ENCODE measurements around the gene ZG16B.

The ZG16B gene

DNA sequence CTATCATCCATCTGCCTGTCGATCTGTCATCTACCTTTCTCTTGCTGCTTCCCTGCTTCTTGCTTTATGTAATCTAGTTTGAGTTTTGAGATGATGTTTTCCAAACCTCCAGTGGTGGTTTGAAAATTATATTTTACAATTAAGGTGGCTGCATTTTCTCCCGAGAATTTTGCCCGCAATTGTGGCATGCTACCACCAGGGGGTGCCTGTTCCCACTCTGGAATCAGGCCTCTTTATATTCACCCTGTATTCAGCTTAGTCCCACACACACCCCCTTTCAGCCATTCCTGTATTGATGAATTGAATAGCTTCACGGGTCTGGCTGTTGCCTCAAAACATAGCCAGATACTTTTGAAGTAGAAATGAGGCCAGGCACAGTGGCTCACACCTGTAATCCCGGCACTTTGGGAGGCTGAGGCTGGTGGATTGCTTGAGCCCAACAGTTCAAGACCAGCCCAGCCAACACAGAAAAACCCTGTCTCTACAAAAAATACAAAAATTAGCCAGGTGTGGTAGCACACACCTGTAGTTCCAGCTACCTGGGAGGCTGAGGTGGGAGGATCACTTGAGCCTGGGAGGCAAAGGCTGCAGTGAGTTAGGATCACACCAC, 24.7 kb downstream of the ZG16B start:
- POLR2A ChIA-PET = interaction anchor here (0.6 to 1.6 kb wide), 2 partner anchors 13 to 1983 kb away, joined by 3 to 4 read pairs; no protein-coding TSS in a partner anchor
- Histone ChIP-seq H3K4me3 (ENCODE audit: low read depth, low read length) (no peak overlapping the region), H3K9me3 (ENCODE audit: control insufficient read depth, insufficient read depth, low read depth, low read length) (no peaks in the 10 kb centered on the region), H3K36me3 (ENCODE audit: control insufficient read depth in 2 of 2, insufficient read depth in 1 of 2, low read length in 2 of 2) (no peaks in the 10 kb centered on the region), H3K27ac (ENCODE audit: extremely low read depth, low read depth, low read length) (no peak overlapping the region), H3K4me1 (ENCODE audit: control insufficient read depth, insufficient read depth, low read length) (no peaks in the 10 kb centered on the region)
- TF ChIP-seq ZNF48 (tag by site-specific recombination; IDR thresholded peaks at IDR 0.05) = no peak
- TF ChIP-seq ZNF423 (tag by site-specific recombination; IDR thresholded peaks at IDR 0.05) = no peak
- no peak for TF ChIP-seq ZBTB17 (tag by site-specific recombination; IDR thresholded peaks at IDR 0.05)
- TF ChIP-seq ZNF214 (tag by site-specific recombination; IDR thresholded peaks at IDR 0.05; ENCODE audit: borderline replicate concordance) = no peak
- no peak for TF ChIP-seq ZNF174 (tag by site-specific recombination; IDR thresholded peaks at IDR 0.05)
- no peak for TF ChIP-seq ZNF311 (tag by site-specific recombination; IDR thresholded peaks at IDR 0.05; ENCODE audit: borderline replicate concordance)
- TF ChIP-seq, protein P1, sequence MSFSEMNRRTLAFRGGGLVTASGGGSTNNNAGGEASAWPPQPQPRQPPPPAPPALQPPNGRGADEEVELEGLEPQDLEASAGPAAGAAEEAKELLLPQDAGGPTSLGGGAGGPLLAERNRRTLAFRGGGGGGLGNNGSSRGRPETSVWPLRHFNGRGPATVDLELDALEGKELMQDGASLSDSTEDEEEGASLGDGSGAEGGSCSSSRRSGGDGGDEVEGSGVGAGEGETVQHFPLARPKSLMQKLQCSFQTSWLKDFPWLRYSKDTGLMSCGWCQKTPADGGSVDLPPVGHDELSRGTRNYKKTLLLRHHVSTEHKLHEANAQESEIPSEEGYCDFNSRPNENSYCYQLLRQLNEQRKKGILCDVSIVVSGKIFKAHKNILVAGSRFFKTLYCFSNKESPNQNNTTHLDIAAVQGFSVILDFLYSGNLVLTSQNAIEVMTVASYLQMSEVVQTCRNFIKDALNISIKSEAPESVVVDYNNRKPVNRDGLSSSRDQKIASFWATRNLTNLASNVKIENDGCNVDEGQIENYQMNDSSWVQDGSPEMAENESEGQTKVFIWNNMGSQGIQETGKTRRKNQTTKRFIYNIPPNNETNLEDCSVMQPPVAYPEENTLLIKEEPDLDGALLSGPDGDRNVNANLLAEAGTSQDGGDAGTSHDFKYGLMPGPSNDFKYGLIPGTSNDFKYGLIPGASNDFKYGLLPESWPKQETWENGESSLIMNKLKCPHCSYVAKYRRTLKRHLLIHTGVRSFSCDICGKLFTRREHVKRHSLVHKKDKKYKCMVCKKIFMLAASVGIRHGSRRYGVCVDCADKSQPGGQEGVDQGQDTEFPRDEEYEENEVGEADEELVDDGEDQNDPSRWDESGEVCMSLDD (tag by site-specific recombination; IDR thresholded peaks at IDR 0.05) = no peak
- no peak for TF ChIP-seq ZEB2 (tag by site-specific recombination; IDR thresholded peaks at IDR 0.05)
- TF ChIP-seq, protein P2, sequence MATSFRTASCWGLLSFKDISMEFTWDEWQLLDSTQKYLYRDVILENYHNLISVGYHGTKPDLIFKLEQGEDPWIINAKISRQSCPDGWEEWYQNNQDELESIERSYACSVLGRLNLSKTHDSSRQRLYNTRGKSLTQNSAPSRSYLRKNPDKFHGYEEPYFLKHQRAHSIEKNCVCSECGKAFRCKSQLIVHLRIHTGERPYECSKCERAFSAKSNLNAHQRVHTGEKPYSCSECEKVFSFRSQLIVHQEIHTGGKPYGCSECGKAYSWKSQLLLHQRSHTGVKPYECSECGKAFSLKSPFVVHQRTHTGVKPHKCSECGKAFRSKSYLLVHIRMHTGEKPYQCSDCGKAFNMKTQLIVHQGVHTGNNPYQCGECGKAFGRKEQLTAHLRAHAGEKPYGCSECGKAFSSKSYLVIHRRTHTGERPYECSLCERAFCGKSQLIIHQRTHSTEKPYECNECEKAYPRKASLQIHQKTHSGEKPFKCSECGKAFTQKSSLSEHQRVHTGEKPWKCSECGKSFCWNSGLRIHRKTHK (tag by site-specific recombination; IDR thresholded peaks at IDR 0.05) = no peak
- TF ChIP-seq, protein P3, sequence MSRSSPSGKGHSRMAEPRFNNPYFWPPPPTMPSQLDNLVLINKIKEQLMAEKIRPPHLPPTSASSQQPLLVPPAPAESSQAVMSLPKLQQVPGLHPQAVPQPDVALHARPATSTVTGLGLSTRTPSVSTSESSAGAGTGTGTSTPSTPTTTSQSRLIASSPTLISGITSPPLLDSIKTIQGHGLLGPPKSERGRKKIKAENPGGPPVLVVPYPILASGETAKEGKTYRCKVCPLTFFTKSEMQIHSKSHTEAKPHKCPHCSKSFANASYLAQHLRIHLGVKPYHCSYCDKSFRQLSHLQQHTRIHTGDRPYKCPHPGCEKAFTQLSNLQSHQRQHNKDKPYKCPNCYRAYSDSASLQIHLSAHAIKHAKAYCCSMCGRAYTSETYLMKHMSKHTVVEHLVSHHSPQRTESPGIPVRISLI (tag by site-specific recombination; IDR thresholded peaks at IDR 0.05) = no peak
- TF ChIP-seq ZNF24 (tag by site-specific recombination; IDR thresholded peaks at IDR 0.05) = no peak
- TF ChIP-seq, protein P4, sequence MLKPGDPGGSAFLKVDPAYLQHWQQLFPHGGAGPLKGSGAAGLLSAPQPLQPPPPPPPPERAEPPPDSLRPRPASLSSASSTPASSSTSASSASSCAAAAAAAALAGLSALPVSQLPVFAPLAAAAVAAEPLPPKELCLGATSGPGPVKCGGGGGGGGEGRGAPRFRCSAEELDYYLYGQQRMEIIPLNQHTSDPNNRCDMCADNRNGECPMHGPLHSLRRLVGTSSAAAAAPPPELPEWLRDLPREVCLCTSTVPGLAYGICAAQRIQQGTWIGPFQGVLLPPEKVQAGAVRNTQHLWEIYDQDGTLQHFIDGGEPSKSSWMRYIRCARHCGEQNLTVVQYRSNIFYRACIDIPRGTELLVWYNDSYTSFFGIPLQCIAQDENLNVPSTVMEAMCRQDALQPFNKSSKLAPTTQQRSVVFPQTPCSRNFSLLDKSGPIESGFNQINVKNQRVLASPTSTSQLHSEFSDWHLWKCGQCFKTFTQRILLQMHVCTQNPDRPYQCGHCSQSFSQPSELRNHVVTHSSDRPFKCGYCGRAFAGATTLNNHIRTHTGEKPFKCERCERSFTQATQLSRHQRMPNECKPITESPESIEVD (tag by site-specific recombination; IDR thresholded peaks at IDR 0.05) = no peak
- no peak for TF ChIP-seq ZNF776 (tag by site-specific recombination; IDR thresholded peaks at IDR 0.05; ENCODE audit: borderline replicate concordance)
- no peak for TF ChIP-seq KLF8 (tag by site-specific recombination; IDR thresholded peaks at IDR 0.05)
- CTCF ChIA-PET = interaction anchor here (0.6 to 2.8 kb wide), 12 partner anchors 9 to 1281 kb away, joined by 3 to 17 read pairs (median 4); partner anchors contain the start of gene FLYWCH2

DNA sequence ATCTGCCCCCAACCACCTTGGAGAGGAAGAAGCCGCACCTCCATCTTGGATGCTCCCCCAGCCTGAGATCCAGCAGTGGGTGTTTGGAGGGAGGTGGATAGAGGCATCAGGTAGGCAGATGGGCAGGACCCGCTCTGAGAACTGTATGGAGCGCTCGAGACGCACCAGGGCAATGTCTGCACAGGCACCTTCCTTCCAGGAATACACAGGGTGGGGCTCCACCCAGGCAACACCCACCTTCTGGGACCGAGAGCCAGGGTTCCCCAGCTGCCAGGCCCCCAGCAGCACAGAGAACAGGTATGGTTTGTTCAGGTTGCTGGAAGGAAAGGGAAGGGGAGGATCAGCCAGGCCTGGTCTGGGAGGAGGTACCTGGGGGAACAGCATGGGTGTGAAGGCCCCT, 25.4 kb downstream of the ZG16B start:
- H3K36me3 ChIP-seq (ENCODE audit: control insufficient read depth in 2 of 2, insufficient read depth in 1 of 2, low read length in 2 of 2) = no peaks in the 10 kb centered on the region
- H3K4me1 ChIP-seq (ENCODE audit: control insufficient read depth, insufficient read depth, low read length) = no peaks in the 10 kb centered on the region
- POLR2A ChIA-PET = interaction anchor here (1.6 kb wide), 1 partner anchor 13 kb away, joined by 4 read pairs; no protein-coding TSS in a partner anchor
- CTCF ChIA-PET = interaction anchor here (2.8 kb wide), 1 partner anchor 71 kb away, joined by 8 read pairs; no protein-coding TSS in a partner anchor
- H3K27ac ChIP-seq (ENCODE audit: extremely low read depth, low read depth, low read length) = no peak overlapping the region
- no peak overlapping the region for H3K4me3 ChIP-seq (ENCODE audit: low read depth, low read length)
- no peaks in the 10 kb centered on the region for H3K9me3 ChIP-seq (ENCODE audit: control insufficient read depth, insufficient read depth, low read depth, low read length)
- TF ChIP-seq ZNF624 (tag by site-specific recombination; IDR thresholded peaks at IDR 0.05) = no peak
- TF ChIP-seq, protein P5, sequence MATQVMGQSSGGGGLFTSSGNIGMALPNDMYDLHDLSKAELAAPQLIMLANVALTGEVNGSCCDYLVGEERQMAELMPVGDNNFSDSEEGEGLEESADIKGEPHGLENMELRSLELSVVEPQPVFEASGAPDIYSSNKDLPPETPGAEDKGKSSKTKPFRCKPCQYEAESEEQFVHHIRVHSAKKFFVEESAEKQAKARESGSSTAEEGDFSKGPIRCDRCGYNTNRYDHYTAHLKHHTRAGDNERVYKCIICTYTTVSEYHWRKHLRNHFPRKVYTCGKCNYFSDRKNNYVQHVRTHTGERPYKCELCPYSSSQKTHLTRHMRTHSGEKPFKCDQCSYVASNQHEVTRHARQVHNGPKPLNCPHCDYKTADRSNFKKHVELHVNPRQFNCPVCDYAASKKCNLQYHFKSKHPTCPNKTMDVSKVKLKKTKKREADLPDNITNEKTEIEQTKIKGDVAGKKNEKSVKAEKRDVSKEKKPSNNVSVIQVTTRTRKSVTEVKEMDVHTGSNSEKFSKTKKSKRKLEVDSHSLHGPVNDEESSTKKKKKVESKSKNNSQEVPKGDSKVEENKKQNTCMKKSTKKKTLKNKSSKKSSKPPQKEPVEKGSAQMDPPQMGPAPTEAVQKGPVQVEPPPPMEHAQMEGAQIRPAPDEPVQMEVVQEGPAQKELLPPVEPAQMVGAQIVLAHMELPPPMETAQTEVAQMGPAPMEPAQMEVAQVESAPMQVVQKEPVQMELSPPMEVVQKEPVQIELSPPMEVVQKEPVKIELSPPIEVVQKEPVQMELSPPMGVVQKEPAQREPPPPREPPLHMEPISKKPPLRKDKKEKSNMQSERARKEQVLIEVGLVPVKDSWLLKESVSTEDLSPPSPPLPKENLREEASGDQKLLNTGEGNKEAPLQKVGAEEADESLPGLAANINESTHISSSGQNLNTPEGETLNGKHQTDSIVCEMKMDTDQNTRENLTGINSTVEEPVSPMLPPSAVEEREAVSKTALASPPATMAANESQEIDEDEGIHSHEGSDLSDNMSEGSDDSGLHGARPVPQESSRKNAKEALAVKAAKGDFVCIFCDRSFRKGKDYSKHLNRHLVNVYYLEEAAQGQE (tag by site-specific recombination; IDR thresholded peaks at IDR 0.05) = no peak
- no peak for TF ChIP-seq ZNF473 (tag by site-specific recombination; IDR thresholded peaks at IDR 0.05)
- TF ChIP-seq ZNF544 (tag by site-specific recombination; IDR thresholded peaks at IDR 0.05) = no peak
- TF ChIP-seq ZNF623 (tag by site-specific recombination; IDR thresholded peaks at IDR 0.05) = no peak
- TF ChIP-seq ZNF133 (tag by site-specific recombination; IDR thresholded peaks at IDR 0.05) = no peak
- TF ChIP-seq, protein P1 (tag by site-specific recombination; IDR thresholded peaks at IDR 0.05) = no peak
- no peak for TF ChIP-seq ZNF140 (tag by site-specific recombination; IDR thresholded peaks at IDR 0.05)
